CD4-positive, alpha-beta T cell treated with Interferon gamma for 1 hour (primary cell): ENCODE results near the gene CCL21.
"Not testable (repeated sequence)": the region's sequence is repeated elsewhere in the genome, so short reads cannot be mapped to it uniquely, and the experiment has no call there.

Experiments used
- DNase-seq: peaks from one replicate; pipeline ENCODE4 v3.0.0-alpha.2; 2020

Gene CCL21

GRCh38 chr9:34710023-34710422 lies at the start of gene CCL21:
Gene CCL21, minus strand, starts transcription at chr9:34710136. Its CDS starts 70 bp downstream, at chr9:34710066.
- no peak for DNase-seq

GRCh38 chr9:34759432-34760134 lies 49.6 kb upstream of the CCL21 start:
- DNase-seq, result no peak

- not testable (repeated sequence) for DNase-seq
Measured at GRCh38 chr9:34750320-34750719, 40.4 kb upstream of the CCL21 start.

GRCh38 chr9:34746526-34746925 lies 36.6 kb upstream of the CCL21 start:
- DNase-seq, result no peak

GRCh38 chr9:34744295-34745221 lies 34.6 kb upstream of the CCL21 start:
- no peak for DNase-seq

GRCh38 chr9:34742710-34743109 lies 32.8 kb upstream of the CCL21 start:
- no peak for DNase-seq

- no peak for DNase-seq
Measured at GRCh38 chr9:34741628-34742027, 31.7 kb upstream of the CCL21 start.

- not testable (repeated sequence) for DNase-seq
Measured at GRCh38 chr9:34740176-34740575, 30.2 kb upstream of the CCL21 start.

- no peak for DNase-seq
Measured at GRCh38 chr9:34737677-34738260, 27.8 kb upstream of the CCL21 start.

GRCh38 chr9:34734720-34735119 lies 24.8 kb upstream of the CCL21 start:
- DNase-seq, result no peak

GRCh38 chr9:34732886-34733285 lies 22.9 kb upstream of the CCL21 start:
- no peak for DNase-seq

- DNase-seq, result no peak
Measured at GRCh38 chr9:34732478-34732877, 22.5 kb upstream of the CCL21 start.

GRCh38 chr9:34723141-34723540 lies 13.2 kb upstream of the CCL21 start:
- DNase-seq, result no peak

GRCh38 chr9:34719769-34720025 lies 9.8 kb upstream of the CCL21 start:
- DNase-seq, result not testable (repeated sequence)

- DNase-seq, result no peak
Measured at GRCh38 chr9:34719021-34719768, 9.3 kb upstream of the CCL21 start.

GRCh38 chr9:34717996-34718614 lies 8.2 kb upstream of the CCL21 start:
- DNase-seq, result no peak

GRCh38 chr9:34716711-34717110 lies 6.8 kb upstream of the CCL21 start:
- DNase-seq, result no peak

- DNase-seq, result no peak
Measured at GRCh38 chr9:34715639-34716215, 5.8 kb upstream of the CCL21 start.

- DNase-seq, result no peak
Measured at GRCh38 chr9:34714007-34714406, 4.1 kb upstream of the CCL21 start.

- no peak for DNase-seq
Measured at GRCh38 chr9:34712140-34712539, 2.2 kb upstream of the CCL21 start.

GRCh38 chr9:34709196-34709978 lies 549 bp downstream of the CCL21 start:
- no peak for DNase-seq

- no peak for DNase-seq
Measured at GRCh38 chr9:34707130-34707529, 2.8 kb downstream of the CCL21 start.
